ENCODE results near the gene ATP2B1. TPM values are rescaled to one million over a fixed set of nuclear protein-coding genes. Genes with fewer than 3 reads are reported as not detected.

Gene ATP2B1
- total RNA-seq, 4 donors from 2014 or later: 16.7 to 172 (median 48.6) TPM

DNA sequence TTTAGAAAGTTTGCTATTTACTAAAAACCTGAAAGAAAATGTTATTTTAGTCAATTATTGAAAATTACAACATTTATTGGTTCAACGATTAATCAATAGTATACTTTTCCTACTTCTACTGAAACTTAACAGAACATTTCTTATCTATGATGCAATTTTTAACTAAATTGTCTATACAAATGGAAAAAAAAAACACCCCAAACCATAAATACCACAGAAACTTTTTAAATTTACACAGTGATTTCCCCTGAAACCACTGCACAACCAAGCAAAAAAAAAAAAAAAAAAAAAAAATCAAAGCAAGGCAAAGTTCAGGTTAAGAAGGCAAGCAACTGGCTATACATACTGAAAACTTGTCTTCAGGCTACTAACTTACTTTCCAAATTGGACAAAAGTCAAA is 110.9 kb downstream of the ATP2B1 start:
- no peaks in the 10 kb centered on the region for H3K4me1 ChIP-seq
- no peak for TF ChIP-seq POLR2A (IDR thresholded peaks at IDR 0.05)
- TF ChIP-seq, protein P1, sequence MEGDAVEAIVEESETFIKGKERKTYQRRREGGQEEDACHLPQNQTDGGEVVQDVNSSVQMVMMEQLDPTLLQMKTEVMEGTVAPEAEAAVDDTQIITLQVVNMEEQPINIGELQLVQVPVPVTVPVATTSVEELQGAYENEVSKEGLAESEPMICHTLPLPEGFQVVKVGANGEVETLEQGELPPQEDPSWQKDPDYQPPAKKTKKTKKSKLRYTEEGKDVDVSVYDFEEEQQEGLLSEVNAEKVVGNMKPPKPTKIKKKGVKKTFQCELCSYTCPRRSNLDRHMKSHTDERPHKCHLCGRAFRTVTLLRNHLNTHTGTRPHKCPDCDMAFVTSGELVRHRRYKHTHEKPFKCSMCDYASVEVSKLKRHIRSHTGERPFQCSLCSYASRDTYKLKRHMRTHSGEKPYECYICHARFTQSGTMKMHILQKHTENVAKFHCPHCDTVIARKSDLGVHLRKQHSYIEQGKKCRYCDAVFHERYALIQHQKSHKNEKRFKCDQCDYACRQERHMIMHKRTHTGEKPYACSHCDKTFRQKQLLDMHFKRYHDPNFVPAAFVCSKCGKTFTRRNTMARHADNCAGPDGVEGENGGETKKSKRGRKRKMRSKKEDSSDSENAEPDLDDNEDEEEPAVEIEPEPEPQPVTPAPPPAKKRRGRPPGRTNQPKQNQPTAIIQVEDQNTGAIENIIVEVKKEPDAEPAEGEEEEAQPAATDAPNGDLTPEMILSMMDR (IDR thresholded peaks at IDR 0.05): no peak
- H3K9me3 ChIP-seq: no peaks in the 10 kb centered on the region
- peaks cover 0 to 2% of the 10 kb centered on the region in 2 donors for H3K36me3 ChIP-seq
- intact Hi-C loops (cut with DNase I; ENCODE audit: low total_unique reads): no loop called here
- DNase-seq: no peak
- no peak overlapping the region for H3K4me3 ChIP-seq
- H3K27me3 ChIP-seq: no peaks in the 10 kb centered on the region
- H3K27ac ChIP-seq: no peak overlapping the region

DNA sequence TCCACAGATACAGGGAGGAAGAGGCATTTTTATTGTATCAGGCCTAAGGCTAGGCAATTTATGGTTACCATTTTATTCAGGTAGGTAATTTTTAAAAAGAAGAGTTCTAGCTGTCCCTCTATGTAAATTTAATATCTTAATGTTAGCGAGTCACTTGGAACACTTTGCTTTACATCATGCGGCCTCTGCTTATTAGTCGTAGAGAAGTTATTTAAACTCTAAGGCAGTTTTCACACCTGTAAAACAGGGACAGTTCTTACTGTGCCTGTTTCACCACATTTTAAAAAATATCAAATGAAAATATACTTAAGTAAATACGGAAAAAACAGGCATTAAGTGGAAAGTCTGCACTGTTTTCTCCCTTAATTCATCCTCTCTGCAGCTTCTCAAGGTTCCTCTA is 111.4 kb downstream of the ATP2B1 start:
- no peak overlapping the region for H3K27ac ChIP-seq
- no peak for DNase-seq
- TF ChIP-seq, protein P1 (IDR thresholded peaks at IDR 0.05): no peak
- no peak for TF ChIP-seq POLR2A (IDR thresholded peaks at IDR 0.05)
- H3K27me3 ChIP-seq: no peaks in the 10 kb centered on the region
- no peaks in the 10 kb centered on the region for H3K9me3 ChIP-seq
- intact Hi-C loops (cut with DNase I; ENCODE audit: low total_unique reads): no loop called here
- H3K4me1 ChIP-seq: no peaks in the 10 kb centered on the region
- no peak overlapping the region for H3K4me3 ChIP-seq
- H3K36me3 ChIP-seq: peaks cover 0 to 2% of the 10 kb centered on the region in 2 donors

DNA sequence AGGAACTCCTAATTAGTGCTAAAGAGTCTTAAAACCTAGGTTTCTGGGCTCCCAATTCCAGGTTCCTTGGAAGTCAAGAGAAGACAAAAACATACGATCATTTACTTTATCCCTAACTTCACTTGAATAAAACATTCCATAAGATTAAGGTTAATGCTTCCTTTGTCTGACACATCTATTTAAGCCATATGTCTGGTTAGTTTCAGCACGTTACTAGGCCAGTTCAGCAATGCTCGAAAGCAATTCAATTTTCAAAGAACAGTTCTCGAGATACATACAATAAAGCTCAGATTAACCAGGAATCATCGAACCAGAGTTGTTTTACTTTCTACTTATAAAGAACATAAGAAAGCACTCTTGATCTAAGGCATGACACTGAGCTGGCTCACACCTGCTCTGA is 114.8 kb downstream of the ATP2B1 start:
- H3K27me3 ChIP-seq: no peaks in the 10 kb centered on the region
- H3K4me1 ChIP-seq: no peaks in the 10 kb centered on the region
- no peak overlapping the region for H3K4me3 ChIP-seq
- no peaks in the 10 kb centered on the region for H3K9me3 ChIP-seq
- no peak for DNase-seq
- H3K36me3 ChIP-seq: peaks cover 0 to 2% of the 10 kb centered on the region in 2 donors
- intact Hi-C loops (cut with DNase I; ENCODE audit: low total_unique reads): no loop called here
- TF ChIP-seq, protein P1 (IDR thresholded peaks at IDR 0.05): no peak
- TF ChIP-seq POLR2A (IDR thresholded peaks at IDR 0.05): no peak
- no peak overlapping the region for H3K27ac ChIP-seq

DNA sequence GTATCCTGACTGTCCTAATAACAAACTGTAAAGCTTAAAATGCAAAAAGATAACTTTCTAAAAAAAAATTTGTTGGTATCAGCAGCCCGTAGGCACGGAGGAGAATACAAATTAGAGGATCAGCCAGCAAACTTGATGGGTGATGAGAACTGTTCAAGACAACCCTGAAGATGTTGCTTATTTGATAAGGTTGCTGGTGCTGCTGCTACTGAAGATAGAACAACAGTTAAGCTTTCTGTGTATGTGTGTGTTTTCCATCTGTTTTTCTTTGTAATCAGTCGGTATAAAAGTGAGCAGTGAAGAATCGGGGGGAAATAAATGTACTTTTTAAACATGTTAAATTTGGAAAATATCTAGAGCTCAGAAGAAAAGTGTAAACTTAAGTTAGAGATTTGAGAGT is 115.4 kb downstream of the ATP2B1 start:
- TF ChIP-seq POLR2A (IDR thresholded peaks at IDR 0.05): no peak
- TF ChIP-seq, protein P1 (IDR thresholded peaks at IDR 0.05): no peak
- Histone ChIP-seq H3K27me3 (no peaks in the 10 kb centered on the region), H3K4me1 (no peaks in the 10 kb centered on the region), H3K4me3 (no peak overlapping the region), H3K9me3 (no peaks in the 10 kb centered on the region), H3K36me3 (peaks cover 0 to 2% of the 10 kb centered on the region in 2 donors), H3K27ac (no peak overlapping the region)
- no peak for DNase-seq
- intact Hi-C loops (cut with DNase I; ENCODE audit: low total_unique reads): no loop called here

DNA sequence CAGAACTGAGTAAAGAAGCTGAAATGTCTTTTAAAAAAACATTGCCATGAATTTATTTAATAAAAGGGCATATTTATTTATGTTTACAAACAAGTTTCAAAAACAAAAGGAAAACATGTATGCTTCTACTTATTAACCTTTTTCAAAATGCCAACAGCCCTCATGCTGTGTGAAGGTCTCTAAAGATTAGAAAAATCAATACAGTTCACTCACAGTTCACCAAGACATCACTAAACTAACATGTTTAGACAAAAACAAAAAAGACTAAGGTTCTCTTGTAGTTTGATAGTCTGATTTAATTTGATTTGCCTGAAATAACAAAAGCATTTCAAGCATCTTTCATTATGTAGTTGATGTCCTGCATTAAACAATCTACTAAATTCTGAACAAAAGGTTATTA is 118.9 kb downstream of the ATP2B1 start:
- Histone ChIP-seq H3K27me3 (no peaks in the 10 kb centered on the region), H3K4me1 (no peaks in the 10 kb centered on the region), H3K36me3 (no peaks in the 10 kb centered on the region), H3K9me3 (no peaks in the 10 kb centered on the region), H3K27ac (no peak overlapping the region), H3K4me3 (no peak overlapping the region)
- no peak for TF ChIP-seq POLR2A (IDR thresholded peaks at IDR 0.05)
- TF ChIP-seq, protein P1 (IDR thresholded peaks at IDR 0.05): no peak
- DNase-seq: no peak
- intact Hi-C loops (cut with DNase I; ENCODE audit: low total_unique reads): no loop called here

All from uterus (tissue), 4 donors.